Sciatic nerve (tissue), 2 donors: Measurements from ENCODE around the gene GMPPA. TPM values are rescaled to one million over a fixed set of nuclear protein-coding genes. Genes with fewer than 3 reads are reported as not detected.

Experiments used
- ATAC-seq: fragments of 200-7000 bp; cut with Tn5 transposase; one replicate; pipeline ENCODE4 v1.9.1; 2020; ENCODE audit warnings: mild to moderate bottlenecking, moderate library complexity
- DNase-seq: peaks from one replicate; pipeline ENCODE4 v3.0.0-alpha.2; 2020; ENCODE audit warnings: low spot score
- intact Hi-C: fragments of 100-400 bp; cut with DNase I; formaldehyde crosslinking; loops from one replicate; pipeline ENCODE4 v1.14.2; 2022
- total RNA-seq: library from RNA; stranded (reverse); fragmentation: NEBNext Ultra II Directional; extraction: Animal tissue kit (Norgen Biotek cat#: 25700); gene quantifications from one replicate; pipeline ENCODE4 v1.2.1, GENCODE V29; 2021
- donor health status: DM: no; HTN: no; CAD: no.
- donor health status: DM: no; HTN: no; CAD: no.

GMPPA gene
- total RNA-seq = 25.9 TPM

- peak; percentile 95 for ATAC-seq
- intact Hi-C loops = no loop called here
- peak; percentile 98 for DNase-seq
These were observed at the start of gene GMPPA for GRCh38 chr2:219498280-219499057. TSS of gene GMPPA (plus strand) at chr2:219498891. CDS start at chr2:219499976, 1,085 bp downstream.

GRCh38 chr2:219449609-219450008 is 49.1 kb upstream of the GMPPA start:
- intact Hi-C loops = no loop called here
- DNase-seq = no peak

GRCh38 chr2:219451661-219452360 is 46.9 kb upstream of the GMPPA start:
- intact Hi-C loops = no loop called here
- DNase-seq (no peak), ATAC-seq (no peak)

More at GRCh38 chr2:219449609-219450008, 49.1 kb upstream of the GMPPA start:
- ATAC-seq = no peak

GRCh38 chr2:219452361-219453317 is 46.1 kb upstream of the GMPPA start:
- peak; percentile 79 for ATAC-seq
- intact Hi-C loops = no loop called here

GRCh38 chr2:219453671-219454590 is 44.8 kb upstream of the GMPPA start:
- DNase-seq (no peak), ATAC-seq (peak; percentile 20)
- intact Hi-C loops = no loop called here

More at GRCh38 chr2:219452361-219453317, 46.1 kb upstream of the GMPPA start:
- DNase-seq = no peak

GRCh38 chr2:219455581-219455980 is 43.1 kb upstream of the GMPPA start:
- intact Hi-C loops = no loop called here
- no peak for DNase-seq
- no peak for ATAC-seq

- DNase-seq (no peak), ATAC-seq (no peak)
- intact Hi-C loops = no loop called here
These were observed 40.8 kb upstream of the GMPPA start for GRCh38 chr2:219457784-219458369.

- no peak for ATAC-seq
- intact Hi-C loops = no loop called here
- DNase-seq = no peak
These were observed 39.7 kb upstream of the GMPPA start for GRCh38 chr2:219458996-219459395.

GRCh38 chr2:219459460-219460311 is 39.0 kb upstream of the GMPPA start:
- peak; percentile 75 for ATAC-seq
- DNase-seq = no peak
- intact Hi-C loops = no loop called here

- DNase-seq = no peak
- peak; percentile 63 for ATAC-seq
- intact Hi-C loops = no loop called here
These were observed 38.2 kb upstream of the GMPPA start for GRCh38 chr2:219460424-219460926.

GRCh38 chr2:219461047-219461514 is 37.6 kb upstream of the GMPPA start:
- no peak for DNase-seq
- peak; percentile 27 for ATAC-seq
- intact Hi-C loops = no loop called here

GRCh38 chr2:219461669-219462068 is 37.0 kb upstream of the GMPPA start:
- intact Hi-C loops = no loop called here
- no peak for DNase-seq

GRCh38 chr2:219462349-219462748 is 36.3 kb upstream of the GMPPA start:
- ATAC-seq (no peak), DNase-seq (no peak)
- intact Hi-C loops = no loop called here

More at GRCh38 chr2:219461669-219462068, 37.0 kb upstream of the GMPPA start:
- no peak for ATAC-seq

- no peak for DNase-seq
- ATAC-seq = no peak
- intact Hi-C loops = no loop called here
These were observed 34.2 kb upstream of the GMPPA start for GRCh38 chr2:219464286-219465032.

- no peak for ATAC-seq
- no peak for DNase-seq
- intact Hi-C loops = no loop called here
These were observed 32.8 kb upstream of the GMPPA start for GRCh38 chr2:219465659-219466561.
